Activated CD4-positive, alpha-beta T cell treated with anti-CD3 and anti-CD28 coated beads, Interleukin-2, amount 10 ng/mL, durations not matched to agents 7 days and 5 days (primary cell): Measurements from ENCODE around the gene PPM1N. TPM values are rescaled to one million over a fixed set of nuclear protein-coding genes. Genes with fewer than 3 reads are reported as not detected.
"Not testable (repeated sequence)": the region's sequence is repeated elsewhere in the genome, so short reads cannot be mapped to it uniquely, and the experiment has no call there.

Experiments used
- CTCF ChIA-PET: fragments of 350-600 bp; sonication (Branson Sonifier 250); formaldehyde crosslinking; loops from one replicate; lab custom pipeline; 2021; ENCODE audit warnings: antibody characterized with exemption; lab: Charles Lee
- POLR2A ChIA-PET: fragments of 350-600 bp; sonication (Branson Sonifier 250); formaldehyde crosslinking; loops from one replicate; lab custom pipeline; 2021; ENCODE audit warnings: antibody characterized with exemption; lab: Charles Lee
- DNase-seq: peaks from one replicate; pipeline ENCODE4 v3.0.0-alpha.2; 2020
- H3K27ac Mint-ChIP-seq: one replicate; pipeline ENCODE4 v1.8.0; 2021; ENCODE audit warnings: mild to moderate bottlenecking, moderate library complexity, mixed read lengths
- H3K27me3 Mint-ChIP-seq: one replicate; pipeline ENCODE4 v1.8.0; 2021; ENCODE audit warnings: mixed read lengths
- H3K36me3 Mint-ChIP-seq: one replicate; pipeline ENCODE4 v1.8.0; 2021; ENCODE audit warnings: low read depth, mixed read lengths
- H3K4me1 Mint-ChIP-seq: one replicate; pipeline ENCODE4 v1.8.0; 2021; ENCODE audit warnings: mixed read lengths
- H3K4me3 Mint-ChIP-seq: one replicate; pipeline ENCODE4 v1.8.0; 2021; ENCODE audit warnings: mild to moderate bottlenecking, moderate library complexity, mixed read lengths
- H3K9me3 Mint-ChIP-seq: one replicate; pipeline ENCODE4 v1.8.0; 2021; ENCODE audit warnings: mixed read lengths
- total RNA-seq, 2 experiments: library from RNA; stranded (reverse); gene quantifications; one replicate each; pipeline ENCODE4 v1.2.3, GENCODE V29; 2021

Gene PPM1N
- total RNA-seq, 2 experiments from 2014 or later = 0.82 to 1.1 TPM

DNA sequence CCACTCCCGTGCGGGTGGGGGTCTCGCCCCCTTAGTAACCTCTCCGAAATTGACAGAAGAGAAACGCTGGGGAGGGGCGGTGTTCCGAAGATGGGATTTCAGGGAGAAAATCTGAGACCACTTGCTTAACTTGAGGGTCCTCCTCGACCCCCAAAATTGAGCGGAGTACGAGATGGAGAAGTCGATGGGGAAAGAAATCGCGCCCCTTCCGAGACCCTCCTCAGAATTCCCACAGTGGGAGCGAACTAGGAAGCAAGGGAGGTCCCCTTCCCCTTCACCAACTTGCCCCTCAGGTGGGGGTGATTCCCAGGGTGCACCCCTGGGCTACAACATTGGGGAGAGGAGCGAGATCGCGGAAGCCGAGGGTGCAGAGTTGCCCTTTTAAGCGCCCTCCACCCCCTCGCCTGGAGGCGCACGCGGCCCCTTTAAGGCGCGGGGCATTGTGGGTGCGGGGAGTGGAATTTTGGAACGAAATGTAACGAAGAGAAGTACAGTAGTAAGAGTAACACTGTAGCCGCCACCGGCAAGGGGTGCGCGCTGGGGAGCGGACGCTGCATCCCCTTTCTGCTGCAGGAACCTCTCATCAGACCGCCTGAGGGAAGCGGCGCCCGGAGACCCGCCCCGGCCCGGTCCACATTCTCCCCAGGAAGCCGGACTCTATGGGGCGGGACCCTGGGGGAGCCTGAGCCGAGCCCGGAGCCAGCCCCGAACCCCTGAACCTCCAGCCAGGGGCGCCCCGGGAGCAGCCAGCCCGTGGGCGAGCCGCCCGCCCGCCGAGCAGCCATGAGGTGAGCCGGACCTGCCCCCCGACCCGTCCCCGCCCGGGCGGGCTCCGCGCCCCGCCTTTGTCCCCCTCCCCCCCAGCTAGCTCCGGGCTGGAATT, 9.0 kb downstream of the PPM1N start, which contains the start of gene VASP:
VASP (plus strand) TSS at position 491 of the 883 bp plus-strand sequence; CDS start at position 784, 293 bp downstream.
- CTCF ChIA-PET = no interaction called here
- Mint-ChIP-seq H3K4me1 (peaks cover 52% of the 10 kb centered on the region), H3K9me3 (no peaks in the 10 kb centered on the region), H3K27me3 (no peaks in the 10 kb centered on the region), H3K27ac (peak within 1 kb of the TSS; percentile 97), H3K36me3 (peaks cover 9% of the 10 kb centered on the region), H3K4me3 (peak within 1 kb of the TSS; percentile 87)
- POLR2A ChIA-PET = interaction anchor here (0.6 kb wide), 1 partner anchor 77 kb away, joined by 4 read pairs; no protein-coding TSS in a partner anchor
- peak; percentile 94 for DNase-seq

DNA sequence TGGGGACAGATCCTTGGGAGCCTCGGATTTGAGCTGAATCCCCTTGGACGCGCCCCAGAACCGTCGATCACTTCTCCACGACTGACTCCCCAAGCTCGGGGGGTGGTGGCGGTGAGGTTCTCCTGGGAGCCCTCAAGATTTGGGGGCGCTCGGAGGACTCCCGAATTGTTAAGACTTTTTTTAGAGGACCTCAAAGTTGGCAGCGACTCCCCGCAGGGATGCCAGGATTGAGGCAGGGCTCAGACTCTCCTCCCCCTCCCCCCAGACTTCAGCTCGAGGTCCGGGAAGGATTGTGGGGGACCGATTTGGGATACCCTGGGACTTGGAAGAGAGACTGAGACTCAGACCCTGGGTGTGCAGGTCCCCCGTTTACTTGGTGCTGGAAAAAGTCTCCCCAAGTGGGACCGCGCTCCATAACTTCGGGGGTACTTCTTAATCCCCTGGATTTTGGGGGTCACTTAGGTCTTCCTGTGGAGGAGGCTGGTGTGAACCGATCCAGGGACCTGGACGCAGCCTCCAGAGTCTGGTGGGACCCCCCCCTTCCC, 9.7 kb downstream of the PPM1N start:
- peak overlapping the region; percentile 83 for H3K4me3 Mint-ChIP-seq
- peaks cover 56% of the 10 kb centered on the region for H3K4me1 Mint-ChIP-seq
- ChIA-PET CTCF (no interaction called here), POLR2A (interaction anchor here (0.6 kb wide), 1 partner anchor 78 kb away, joined by 4 read pairs; no protein-coding TSS in a partner anchor)
- no peak for DNase-seq
- peaks cover 9% of the 10 kb centered on the region for H3K36me3 Mint-ChIP-seq
- H3K9me3 Mint-ChIP-seq = no peaks in the 10 kb centered on the region
- H3K27me3 Mint-ChIP-seq = no peaks in the 10 kb centered on the region
- peak overlapping the region; percentile 81 for H3K27ac Mint-ChIP-seq

DNA sequence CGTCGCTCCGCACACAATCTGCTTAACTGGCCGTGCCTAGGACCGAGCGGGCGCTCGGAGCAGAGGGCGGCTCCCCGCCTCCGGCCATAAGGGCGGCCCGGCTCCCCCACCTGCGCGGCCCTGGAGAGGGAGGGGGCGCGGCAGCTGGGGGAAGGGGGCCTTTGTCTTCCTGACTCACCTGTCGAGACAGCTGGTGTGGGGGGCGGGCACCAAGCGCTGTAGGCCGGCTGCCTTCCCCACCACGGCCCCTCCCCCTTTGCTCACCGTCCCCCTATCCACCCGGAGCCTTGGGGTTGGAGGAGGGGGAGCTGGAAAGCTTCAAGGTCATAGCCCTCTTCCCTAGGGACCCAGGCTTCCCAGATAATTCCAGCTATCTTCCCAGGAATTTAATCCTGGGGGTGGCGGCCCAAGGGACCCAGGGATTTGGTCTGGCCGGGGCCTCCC, 10.2 kb downstream of the PPM1N start:
- Mint-ChIP-seq H3K4me3 (peak overlapping the region; percentile 83), H3K4me1 (peaks cover 58% of the 10 kb centered on the region), H3K27me3 (no peaks in the 10 kb centered on the region), H3K27ac (peak overlapping the region; percentile 81), H3K9me3 (no peaks in the 10 kb centered on the region), H3K36me3 (peaks cover 9% of the 10 kb centered on the region)
- DNase-seq = no peak
- POLR2A ChIA-PET = no interaction called here
- CTCF ChIA-PET = no interaction called here

DNA sequence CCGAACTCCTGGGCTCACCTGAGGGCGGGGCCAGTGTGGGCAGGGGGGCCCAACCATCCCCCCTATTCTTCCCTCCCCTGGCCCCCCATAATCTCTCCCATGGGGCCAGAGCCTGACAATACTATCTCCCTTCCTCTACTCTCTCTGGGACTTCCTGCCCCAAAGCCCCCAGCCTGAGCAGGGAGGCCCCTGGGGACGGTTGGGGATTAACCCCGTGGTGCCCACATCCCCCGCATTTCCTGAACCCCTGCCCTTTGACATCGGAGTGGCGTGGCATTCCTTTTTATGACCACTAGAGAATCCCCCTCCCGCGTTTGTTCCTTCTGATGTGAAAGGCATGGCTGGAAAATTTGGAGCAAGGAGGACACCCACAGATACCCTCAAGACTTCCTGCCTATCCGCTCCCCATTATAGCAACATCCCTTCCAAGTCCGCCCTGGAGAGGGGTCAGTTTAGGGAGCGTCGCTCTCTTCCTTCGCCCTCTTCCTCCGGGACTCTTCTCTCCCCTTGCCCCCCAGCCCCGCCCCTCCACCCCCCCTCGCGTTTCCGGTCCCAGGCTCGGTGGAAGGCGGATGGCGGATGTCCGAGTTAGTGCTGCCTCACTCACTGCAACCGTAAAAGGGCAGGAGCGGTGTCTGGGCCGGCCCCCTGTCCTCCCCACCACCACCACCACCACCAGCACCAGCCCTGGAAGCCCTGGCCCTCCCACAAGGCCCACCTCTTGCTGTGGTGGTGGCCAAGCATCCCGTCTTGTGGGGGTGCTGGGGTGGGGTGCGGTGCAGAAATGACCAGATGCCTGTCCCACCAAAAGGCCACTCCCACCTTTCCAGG, 10.8 kb downstream of the PPM1N start:
- H3K36me3 Mint-ChIP-seq = peaks cover 13% of the 10 kb centered on the region
- DNase-seq = peak; percentile 43
- POLR2A ChIA-PET = no interaction called here
- H3K27ac Mint-ChIP-seq = peak overlapping the region; percentile 86
- H3K4me3 Mint-ChIP-seq = peak overlapping the region; percentile 83
- no peaks in the 10 kb centered on the region for H3K9me3 Mint-ChIP-seq
- H3K27me3 Mint-ChIP-seq = no peaks in the 10 kb centered on the region
- H3K4me1 Mint-ChIP-seq = peaks cover 61% of the 10 kb centered on the region
- CTCF ChIA-PET = interaction anchor here (1.1 kb wide), 2 partner anchors 10 to 30 kb away, joined by 3 to 4 read pairs; no protein-coding TSS in a partner anchor

DNA sequence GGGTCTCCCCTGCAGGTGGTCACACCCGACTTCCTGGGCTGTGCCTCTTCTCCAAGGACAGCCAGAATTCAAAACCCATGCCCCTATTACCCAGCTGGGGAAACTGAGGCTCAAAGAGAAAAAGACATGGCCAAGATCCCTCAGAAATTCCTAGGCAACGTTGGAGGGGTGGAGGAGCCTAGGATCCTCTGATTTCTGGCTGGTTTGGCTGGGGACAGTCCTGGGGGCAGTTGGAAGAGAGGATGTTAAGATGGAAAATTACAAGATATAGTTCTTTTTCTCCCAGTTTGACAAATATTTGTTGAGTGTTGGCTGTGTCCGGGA, 11.4 kb downstream of the PPM1N start:
- peaks cover 66% of the 10 kb centered on the region for H3K4me1 Mint-ChIP-seq
- H3K27me3 Mint-ChIP-seq = no peaks in the 10 kb centered on the region
- ChIA-PET POLR2A (no interaction called here), CTCF (interaction anchor here (1.1 to 1.4 kb wide), 3 partner anchors 9 to 70 kb away, joined by 3 to 5 read pairs (median 4); no protein-coding TSS in a partner anchor)
- H3K4me3 Mint-ChIP-seq = peak overlapping the region; percentile 83
- DNase-seq = no peak
- H3K27ac Mint-ChIP-seq = peak overlapping the region; percentile 59
- no peaks in the 10 kb centered on the region for H3K9me3 Mint-ChIP-seq
- peaks cover 13% of the 10 kb centered on the region for H3K36me3 Mint-ChIP-seq

DNA sequence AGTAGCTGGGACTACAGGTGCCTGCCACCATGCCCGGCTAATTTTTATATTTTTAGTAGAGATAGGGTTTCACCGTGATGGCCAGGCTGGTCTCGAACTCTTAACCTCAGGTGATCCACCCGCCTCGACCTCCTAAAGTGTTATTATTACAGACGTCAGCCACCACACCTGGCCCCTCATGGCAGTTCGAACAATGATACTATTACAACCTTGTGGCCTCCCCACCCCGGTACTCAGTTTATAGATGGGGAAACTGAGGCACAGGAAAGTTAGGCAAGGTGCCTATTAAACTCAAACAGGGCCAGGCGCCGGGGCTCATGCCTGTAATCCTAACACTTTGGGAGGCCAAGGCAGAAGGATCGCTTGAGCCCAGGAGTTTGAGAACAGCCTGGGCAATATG, 12.1 kb downstream of the PPM1N start:
- POLR2A ChIA-PET, H3K9me3 Mint-ChIP-seq, H3K27me3 Mint-ChIP-seq, DNase-seq: not testable (repeated sequence)
- H3K27ac Mint-ChIP-seq = peak overlapping the region; percentile 13
- CTCF ChIA-PET = interaction anchor here (1.1 to 1.4 kb wide), 3 partner anchors 8 to 71 kb away, joined by 3 to 5 read pairs (median 4); no protein-coding TSS in a partner anchor
- H3K4me1 Mint-ChIP-seq = peaks cover 67% of the 10 kb centered on the region
- peak overlapping the region; percentile 83 for H3K4me3 Mint-ChIP-seq
- H3K36me3 Mint-ChIP-seq = peaks cover 13% of the 10 kb centered on the region

DNA sequence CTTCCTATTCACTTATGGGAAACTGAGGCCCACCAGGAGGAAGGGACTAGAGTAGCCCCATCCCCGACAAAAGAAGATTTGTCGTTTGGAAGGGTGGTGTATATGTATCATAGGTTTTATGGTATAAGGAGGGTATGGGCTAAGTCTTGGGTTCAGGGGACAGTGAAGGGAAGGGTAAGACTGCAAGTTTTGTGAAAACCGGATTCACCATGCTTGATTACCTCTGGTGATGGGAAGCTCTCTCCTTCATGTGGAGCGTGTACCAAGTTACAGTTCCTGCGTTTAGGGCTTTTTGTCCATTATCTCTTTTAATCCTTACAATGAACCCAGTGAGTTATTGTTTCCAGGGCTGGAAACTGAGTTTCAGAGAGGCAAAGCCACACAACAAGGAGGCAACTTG, 12.8 kb downstream of the PPM1N start:
- Mint-ChIP-seq H3K4me1 (peaks cover 67% of the 10 kb centered on the region), H3K36me3 (peaks cover 13% of the 10 kb centered on the region), H3K27me3 (no peaks in the 10 kb centered on the region), H3K4me3 (peak overlapping the region; percentile 25), H3K9me3 (no peaks in the 10 kb centered on the region), H3K27ac (no peak overlapping the region)
- no peak for DNase-seq
- CTCF ChIA-PET = interaction anchor here (0.6 to 1.4 kb wide), 2 partner anchors 29 to 72 kb away, joined by 3 to 5 read pairs; no protein-coding TSS in a partner anchor
- POLR2A ChIA-PET = no interaction called here

DNA sequence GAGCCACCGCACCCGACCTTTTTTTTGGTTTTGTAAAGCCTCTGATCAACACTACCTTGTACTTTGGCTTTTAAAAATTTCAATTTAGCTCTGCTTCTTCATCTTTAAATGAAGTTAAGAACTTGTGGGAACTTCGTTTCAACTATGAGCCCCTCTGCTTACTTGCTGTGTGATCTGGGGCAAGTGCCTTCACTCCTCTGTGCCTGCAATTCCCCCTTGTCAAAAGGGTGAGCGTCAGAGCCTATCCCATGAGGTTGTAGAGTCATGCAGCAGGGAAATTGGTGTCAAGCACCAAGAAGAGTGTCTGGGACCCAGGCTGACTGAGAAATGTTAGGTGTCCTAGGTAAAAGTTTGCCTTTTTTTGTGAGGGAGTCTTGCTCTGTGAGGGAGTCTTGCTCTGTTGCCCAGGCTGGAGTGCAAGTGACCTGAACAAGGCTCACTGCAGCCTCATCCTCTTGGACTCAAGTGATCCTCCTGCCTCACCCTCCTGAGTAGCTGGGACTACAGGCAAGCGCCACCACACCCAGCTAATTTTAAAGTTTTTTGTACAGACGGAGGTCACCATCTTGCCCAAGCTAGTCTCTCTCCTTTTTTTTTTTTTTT, 14.7 kb downstream of the PPM1N start:
- no peak for DNase-seq
- Mint-ChIP-seq H3K27me3 (no peaks in the 10 kb centered on the region), H3K36me3 (peaks cover 19% of the 10 kb centered on the region), H3K4me1 (peaks cover 75% of the 10 kb centered on the region), H3K27ac (peak overlapping the region; percentile 41), H3K4me3 (peak overlapping the region; percentile 25), H3K9me3 (no peaks in the 10 kb centered on the region)
- ChIA-PET CTCF (interaction anchor here (0.7 to 1.2 kb wide), 2 partner anchors 45 to 98 kb away, joined by 3 read pairs; no protein-coding TSS in a partner anchor), POLR2A (no interaction called here)

DNA sequence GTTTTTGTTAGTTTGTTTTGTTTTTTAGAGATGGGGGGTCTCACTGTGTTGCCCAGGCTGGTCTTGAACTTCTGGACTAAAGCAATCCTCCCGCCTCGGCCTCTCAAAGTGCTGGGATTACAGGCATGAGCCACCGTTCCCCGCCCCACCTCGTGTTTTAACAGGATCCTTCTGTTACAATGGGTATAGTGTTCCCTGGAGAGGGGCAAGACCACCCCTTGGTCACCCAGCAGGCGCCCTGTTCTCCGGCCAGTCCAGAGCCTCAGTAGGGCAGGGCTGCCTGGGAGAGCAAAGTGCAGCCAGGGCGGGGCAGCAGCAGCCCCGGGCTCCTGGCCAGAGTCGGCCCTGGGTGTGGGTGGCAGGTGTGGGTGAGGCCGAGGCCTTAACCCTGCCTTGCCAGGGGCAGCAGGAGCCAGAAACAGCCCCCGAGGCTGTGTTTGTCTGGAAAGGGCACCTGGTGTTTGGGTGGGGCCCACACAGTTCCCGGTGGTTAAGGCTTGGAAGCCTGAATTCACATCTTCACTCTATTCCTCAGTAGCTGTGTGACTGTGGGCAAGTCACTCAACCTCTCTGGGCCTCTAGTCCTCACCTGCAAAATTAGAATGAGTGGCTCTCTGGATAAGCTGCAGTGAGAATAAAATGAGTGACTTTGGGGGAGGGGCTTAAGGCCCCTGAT, 16.3 kb downstream of the PPM1N start:
- H3K27ac Mint-ChIP-seq = peak overlapping the region; percentile 89
- no peak for DNase-seq
- peaks cover 71% of the 10 kb centered on the region for H3K4me1 Mint-ChIP-seq
- no peaks in the 10 kb centered on the region for H3K27me3 Mint-ChIP-seq
- no peaks in the 10 kb centered on the region for H3K9me3 Mint-ChIP-seq
- ChIA-PET POLR2A (no interaction called here), CTCF (interaction anchor here (1.2 kb wide), 1 partner anchor 44 kb away, joined by 4 read pairs; no protein-coding TSS in a partner anchor)
- peaks cover 21% of the 10 kb centered on the region for H3K36me3 Mint-ChIP-seq
- peak overlapping the region; percentile 23 for H3K4me3 Mint-ChIP-seq

DNA sequence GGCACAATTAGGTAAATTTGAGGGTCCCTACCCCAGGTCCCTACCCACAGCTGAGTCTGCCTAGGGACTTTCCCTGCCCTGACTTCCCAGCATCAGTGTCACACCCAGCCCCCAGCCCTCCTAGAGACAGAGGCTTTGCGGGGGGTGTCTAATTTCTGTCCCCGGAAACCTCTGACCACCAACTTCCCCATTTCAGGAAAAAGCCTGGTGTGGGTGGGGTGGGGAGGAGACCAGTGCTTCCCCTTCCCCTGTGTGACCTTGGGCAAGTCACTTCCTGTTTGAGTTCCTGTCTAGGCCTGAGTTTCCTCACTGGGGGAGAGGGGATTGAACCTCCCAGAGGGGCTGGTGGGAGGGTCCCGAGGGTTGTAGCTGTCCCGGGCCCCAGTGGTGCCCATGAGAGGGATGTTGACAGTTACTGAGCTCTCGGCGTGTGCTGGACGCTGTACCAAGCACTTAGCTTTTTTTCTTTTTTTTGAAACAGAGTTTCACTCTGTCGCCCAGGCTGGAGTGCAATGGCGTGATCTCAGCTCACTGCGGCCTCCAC, 16.9 kb downstream of the PPM1N start:
- no peak for DNase-seq

DNA sequence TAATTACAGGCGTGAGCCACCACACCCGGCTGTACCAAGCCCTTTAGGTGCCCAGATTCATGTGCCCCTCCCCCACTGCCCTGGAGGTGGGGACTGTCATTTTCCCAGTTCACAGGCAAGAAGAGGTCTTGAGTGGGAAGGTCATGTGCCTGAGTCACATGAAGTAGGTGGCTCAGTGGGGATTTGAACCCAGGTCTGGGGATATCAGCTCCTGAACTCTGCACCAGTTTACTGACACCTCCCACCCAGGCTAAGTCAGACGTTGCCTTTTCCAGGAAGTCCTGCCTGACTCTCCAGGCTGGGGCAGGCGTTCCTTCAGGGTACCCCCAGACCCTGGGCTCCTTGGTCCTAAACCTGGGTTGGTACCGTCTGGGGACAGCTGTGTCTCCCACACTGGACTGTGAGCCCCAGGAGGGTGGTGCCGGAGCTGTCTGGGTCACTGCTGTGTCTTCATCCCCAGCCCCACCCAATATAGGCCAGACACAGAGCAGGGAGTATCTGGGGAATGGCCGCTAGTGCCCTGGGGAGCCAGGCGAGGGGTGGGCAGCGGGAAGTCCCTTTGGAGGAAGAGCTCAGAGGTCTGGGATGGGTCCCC, 17.7 kb downstream of the PPM1N start:
- CTCF ChIA-PET = interaction anchor here (0.5 to 1.8 kb wide), 7 partner anchors 16 to 798 kb away, joined by 3 to 10 read pairs (median 4); no protein-coding TSS in a partner anchor
- H3K36me3 Mint-ChIP-seq = peaks cover 25% of the 10 kb centered on the region
- DNase-seq = no peak

More for the DNA sequence above, 16.9 kb downstream of the PPM1N start:
- POLR2A ChIA-PET = no interaction called here
- H3K4me3 Mint-ChIP-seq = peak overlapping the region; percentile 23
- CTCF ChIA-PET = interaction anchor here (0.5 to 1.8 kb wide), 7 partner anchors 16 to 797 kb away, joined by 3 to 10 read pairs (median 4); no protein-coding TSS in a partner anchor
- H3K27me3 Mint-ChIP-seq = no peaks in the 10 kb centered on the region
- peaks cover 23% of the 10 kb centered on the region for H3K36me3 Mint-ChIP-seq
- peaks cover 68% of the 10 kb centered on the region for H3K4me1 Mint-ChIP-seq
- H3K9me3 Mint-ChIP-seq = no peaks in the 10 kb centered on the region
- H3K27ac Mint-ChIP-seq = peak overlapping the region; percentile 79

More for the DNA sequence above, 17.7 kb downstream of the PPM1N start:
- no peaks in the 10 kb centered on the region for H3K9me3 Mint-ChIP-seq
- no peak overlapping the region for H3K4me3 Mint-ChIP-seq
- peak overlapping the region; percentile 79 for H3K27ac Mint-ChIP-seq
- POLR2A ChIA-PET = no interaction called here
- peaks cover 61% of the 10 kb centered on the region for H3K4me1 Mint-ChIP-seq
- H3K27me3 Mint-ChIP-seq = no peaks in the 10 kb centered on the region
